ENCODE data around the gene C13orf46. TPM values are rescaled to one million over a fixed set of nuclear protein-coding genes. Genes with fewer than 3 reads are reported as not detected.

Gene C13orf46
- total RNA-seq, 2 donors from 2014 or later, result 28.8 to 38.6 TPM

DNA sequence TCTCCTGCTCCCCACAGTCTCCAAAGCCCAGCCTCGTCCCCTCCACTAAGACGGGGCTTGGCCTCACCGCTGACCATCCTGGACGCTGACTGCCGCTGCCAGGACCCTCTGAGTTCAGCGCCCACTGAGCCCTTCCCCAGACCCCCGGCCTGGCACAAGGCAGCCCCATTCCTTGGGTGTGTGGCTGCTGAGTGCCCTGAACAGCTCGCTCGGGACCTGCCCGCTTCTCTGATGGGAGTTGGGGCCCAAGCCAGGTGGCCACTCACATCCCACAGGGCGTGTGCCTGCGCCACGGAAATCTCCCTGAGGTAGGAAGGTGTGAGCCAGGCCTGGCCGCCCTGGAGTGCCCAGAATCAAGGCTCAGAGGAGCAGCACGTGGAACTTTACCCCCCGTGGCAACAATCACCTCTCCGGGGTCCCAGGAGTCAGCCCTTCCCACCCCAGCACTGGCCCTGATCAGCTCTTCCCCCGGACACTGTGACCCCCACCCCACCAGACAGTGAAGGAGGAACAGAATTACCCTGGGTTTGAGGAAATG lies 20.8 kb downstream of the C13orf46 start:
- Histone ChIP-seq H3K27ac (no peak overlapping the region), H3K4me1 (peaks cover 12% of the 10 kb centered on the region), H3K4me3 (no peak overlapping the region), H3K27me3 (no peaks in the 10 kb centered on the region), H3K9me3 (no peaks in the 10 kb centered on the region), H3K36me3 (replicated peaks in 1 of 2; ENCODE audit: insufficient read depth in 1 of 2, low read depth in 2 of 2) (peaks cover 0 to 3% of the 10 kb centered on the region in 2 donors)
- TF ChIP-seq, protein P1, sequence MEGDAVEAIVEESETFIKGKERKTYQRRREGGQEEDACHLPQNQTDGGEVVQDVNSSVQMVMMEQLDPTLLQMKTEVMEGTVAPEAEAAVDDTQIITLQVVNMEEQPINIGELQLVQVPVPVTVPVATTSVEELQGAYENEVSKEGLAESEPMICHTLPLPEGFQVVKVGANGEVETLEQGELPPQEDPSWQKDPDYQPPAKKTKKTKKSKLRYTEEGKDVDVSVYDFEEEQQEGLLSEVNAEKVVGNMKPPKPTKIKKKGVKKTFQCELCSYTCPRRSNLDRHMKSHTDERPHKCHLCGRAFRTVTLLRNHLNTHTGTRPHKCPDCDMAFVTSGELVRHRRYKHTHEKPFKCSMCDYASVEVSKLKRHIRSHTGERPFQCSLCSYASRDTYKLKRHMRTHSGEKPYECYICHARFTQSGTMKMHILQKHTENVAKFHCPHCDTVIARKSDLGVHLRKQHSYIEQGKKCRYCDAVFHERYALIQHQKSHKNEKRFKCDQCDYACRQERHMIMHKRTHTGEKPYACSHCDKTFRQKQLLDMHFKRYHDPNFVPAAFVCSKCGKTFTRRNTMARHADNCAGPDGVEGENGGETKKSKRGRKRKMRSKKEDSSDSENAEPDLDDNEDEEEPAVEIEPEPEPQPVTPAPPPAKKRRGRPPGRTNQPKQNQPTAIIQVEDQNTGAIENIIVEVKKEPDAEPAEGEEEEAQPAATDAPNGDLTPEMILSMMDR (IDR thresholded peaks at IDR 0.05), result no peak
- no peak for TF ChIP-seq POLR2A (IDR thresholded peaks at IDR 0.05)
- DNase-seq, result peak in 1 of 4 donors; percentile 11
- intact Hi-C loops (cut with DNase I), result loop anchor here (5.0 kb wide), 1 partner anchor 274 kb away; no protein-coding TSS in a partner anchor
- WGBS, 2 donors, result 85 to 89% methylated on average over 16 to 18 of the region's 18 CpGs
- no peak for ATAC-seq

DNA sequence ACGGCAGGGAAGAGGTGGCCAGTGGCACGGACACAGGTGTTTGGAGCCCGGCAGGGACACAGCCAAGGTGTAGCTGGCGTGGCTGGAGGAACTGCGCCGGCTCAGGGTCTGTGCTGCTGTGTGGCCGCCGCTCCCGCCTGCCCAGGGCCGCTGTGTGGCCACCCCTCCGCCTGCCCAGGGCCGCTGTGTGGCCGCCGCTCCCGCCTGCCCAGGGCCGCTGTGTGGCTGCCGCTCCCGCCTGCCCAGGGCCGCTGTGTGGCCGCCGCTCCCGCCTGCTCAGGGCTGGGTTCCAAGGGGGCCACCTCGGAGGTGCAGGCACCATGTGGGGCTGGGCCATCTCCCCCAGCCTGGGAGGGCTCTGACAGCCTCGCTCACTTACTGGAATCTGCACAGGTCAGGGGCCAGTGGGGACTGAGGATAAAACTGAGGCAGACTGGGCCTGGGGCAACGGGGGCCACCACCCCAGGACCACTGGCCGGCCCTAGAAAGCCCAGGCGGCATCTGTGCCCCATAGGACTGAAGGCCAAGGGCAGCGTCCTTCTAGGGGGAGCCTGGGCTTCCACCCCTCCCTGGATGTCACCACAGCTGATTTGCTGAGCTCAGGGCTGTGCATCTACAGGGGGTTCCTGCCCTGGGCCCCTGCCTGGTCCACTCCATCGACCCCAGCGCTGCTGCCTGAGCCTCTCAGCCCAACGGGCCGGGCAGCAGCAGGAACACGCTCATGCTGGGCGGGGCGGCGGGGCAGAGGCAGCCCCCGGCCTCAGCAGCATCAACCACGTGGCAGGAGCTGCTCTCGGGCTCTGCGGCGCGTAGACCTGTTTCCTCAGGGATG lies 21.5 kb downstream of the C13orf46 start:
- peaks cover 15% of the 10 kb centered on the region for H3K4me1 ChIP-seq
- H3K27ac ChIP-seq, result no peak overlapping the region
- ATAC-seq, result no peak
- no peaks in the 10 kb centered on the region for H3K9me3 ChIP-seq
- no peak overlapping the region for H3K4me3 ChIP-seq
- no peaks in the 10 kb centered on the region for H3K27me3 ChIP-seq
- intact Hi-C loops (cut with DNase I), result loop anchor here (5.0 kb wide), 1 partner anchor 275 kb away; no protein-coding TSS in a partner anchor
- 87 to 92% methylated on average over 27 to 32 of the region's 42 CpGs for WGBS, 2 donors
- DNase-seq, result peak in 1 of 4 donors; percentile 16
- peaks cover 0 to 3% of the 10 kb centered on the region in 2 donors for H3K36me3 ChIP-seq (replicated peaks in 1 of 2; ENCODE audit: insufficient read depth in 1 of 2, low read depth in 2 of 2)
- TF ChIP-seq, protein P1 (IDR thresholded peaks at IDR 0.05), result no peak
- no peak for TF ChIP-seq POLR2A (IDR thresholded peaks at IDR 0.05)

DNA sequence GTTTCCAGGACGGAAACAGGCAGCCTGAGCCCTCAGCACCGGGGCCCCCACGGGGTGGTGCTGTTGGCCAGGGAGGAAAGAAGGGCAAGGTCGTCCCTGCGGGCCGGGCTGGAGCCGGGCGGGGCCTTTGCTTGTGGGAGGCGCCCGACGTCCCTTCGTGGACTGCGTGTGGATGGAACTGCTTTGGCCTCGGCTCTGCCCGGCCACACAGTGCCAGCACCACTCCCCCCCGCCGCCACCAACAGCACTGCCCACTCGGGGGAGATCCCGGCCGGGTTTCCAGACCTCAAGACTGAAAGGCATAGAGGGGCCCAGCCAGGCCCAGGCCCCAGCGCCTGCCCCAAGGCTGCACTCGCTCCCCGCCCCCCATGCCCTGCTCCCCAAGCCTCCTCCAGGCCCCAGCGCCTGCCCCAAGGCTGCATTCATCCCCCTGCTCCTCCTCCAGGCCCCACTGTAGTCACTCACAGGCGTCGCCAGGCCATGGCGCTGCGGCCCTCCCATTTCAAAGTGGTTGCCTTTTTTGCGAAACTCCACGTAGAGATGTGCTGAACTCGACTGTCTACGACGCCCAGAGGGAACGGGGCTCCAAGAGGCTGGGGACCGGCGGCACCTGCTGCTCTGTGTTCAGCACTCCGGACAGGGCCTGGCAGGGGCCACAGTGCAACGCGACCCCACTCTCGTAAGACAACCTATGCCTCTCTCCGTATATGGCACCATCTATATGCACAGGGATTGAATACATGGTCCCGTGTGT lies 22.5 kb downstream of the C13orf46 start:
- TF ChIP-seq, protein P1 (IDR thresholded peaks at IDR 0.05), result peak; percentile 78 to 97 (median 95)
- no peak for TF ChIP-seq POLR2A (IDR thresholded peaks at IDR 0.05)
- no peaks in the 10 kb centered on the region for H3K27me3 ChIP-seq
- H3K27ac ChIP-seq, result peak overlapping the region in 1 of 4 donors; percentile 17
- intact Hi-C loops (cut with DNase I), result loop anchor here (5.0 kb wide), 1 partner anchor 276 kb away; no protein-coding TSS in a partner anchor
- DNase-seq, result peak; percentile 86 to 89 (median 88)
- H3K36me3 ChIP-seq (replicated peaks in 1 of 2; ENCODE audit: insufficient read depth in 1 of 2, low read depth in 2 of 2), result peaks cover 0 to 3% of the 10 kb centered on the region in 2 donors
- WGBS, 2 donors, result 43 to 45% methylated on average over 37 to 41 of the region's 42 CpGs
- no peak overlapping the region for H3K4me3 ChIP-seq
- H3K9me3 ChIP-seq, result no peaks in the 10 kb centered on the region
- ATAC-seq, result peak; percentile 91
- peaks cover 24% of the 10 kb centered on the region for H3K4me1 ChIP-seq

DNA sequence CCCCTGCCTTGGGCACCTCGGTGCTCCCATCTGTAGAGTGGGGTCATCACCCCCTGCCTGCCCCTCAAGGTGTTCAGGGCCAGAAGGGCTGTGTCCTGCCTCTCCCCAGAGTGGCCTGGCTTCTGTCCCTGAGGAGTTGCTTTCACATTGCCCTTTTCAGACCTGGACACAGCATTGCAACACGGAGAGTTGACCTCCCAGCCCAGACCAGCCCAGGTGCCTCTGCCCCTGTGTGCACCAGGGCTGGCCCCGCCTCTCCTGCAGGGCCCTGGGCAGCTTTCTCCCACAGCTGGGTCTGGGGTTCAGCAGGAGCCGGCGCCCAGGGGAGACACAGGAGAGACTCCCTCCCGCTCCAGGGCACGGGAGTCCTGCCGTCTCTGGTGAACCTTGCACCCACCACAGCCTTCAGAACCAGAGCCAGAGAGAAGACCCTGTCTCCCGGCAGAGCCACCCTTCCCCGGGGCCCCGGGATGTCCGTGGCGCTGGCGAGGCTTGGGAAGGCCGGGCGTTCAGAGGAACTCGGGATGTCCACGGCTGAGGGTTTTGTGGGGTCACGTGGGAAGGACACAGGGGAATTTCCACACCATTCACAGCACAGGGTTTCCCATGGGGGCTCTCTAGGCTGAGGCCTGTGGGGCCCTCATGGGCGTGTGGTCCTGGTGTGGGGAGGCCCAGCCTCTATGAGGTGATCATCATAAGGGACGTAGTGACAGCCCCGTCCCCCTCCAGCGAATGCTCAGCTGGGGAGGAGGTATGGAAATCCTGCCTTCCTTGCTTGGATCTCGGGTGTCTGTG lies 23.2 kb downstream of the C13orf46 start:
- ATAC-seq (peak; percentile 5), DNase-seq (no peak)
- no peak overlapping the region for H3K27ac ChIP-seq
- no peaks in the 10 kb centered on the region for H3K27me3 ChIP-seq
- H3K36me3 ChIP-seq (replicated peaks in 1 of 2; ENCODE audit: insufficient read depth in 1 of 2, low read depth in 2 of 2), result peaks cover 0 to 3% of the 10 kb centered on the region in 2 donors
- no peaks in the 10 kb centered on the region for H3K9me3 ChIP-seq
- TF ChIP-seq, protein P1 (IDR thresholded peaks at IDR 0.05), result no peak
- no peak for TF ChIP-seq POLR2A (IDR thresholded peaks at IDR 0.05)
- H3K4me1 ChIP-seq, result peaks cover 24% of the 10 kb centered on the region
- intact Hi-C loops (cut with DNase I), result loop anchor here (5.0 kb wide), 1 partner anchor 277 kb away; no protein-coding TSS in a partner anchor
- H3K4me3 ChIP-seq, result no peak overlapping the region
- WGBS, 2 donors, result 49 to 67% methylated on average over 13 to 22 of the region's 24 CpGs

Data from body of pancreas (tissue), 4 donors.